Mucosa of rectum (tissue), 2 donors: ENCODE results near the gene ZNF311.
A peak's percentile ranks its signal among the peaks of the same experiment; 100 is the strongest.

Experiments used
- H3K27ac ChIP-seq, 2 donors: one replicate each; pipeline ENCODE4 v1.7.0; 2013; ENCODE audit warnings: inconsistent platforms in 2 of 2, low read depth in 2 of 2, low read length in 2 of 2
- H3K27me3 ChIP-seq, 2 donors: one replicate each; pipeline ENCODE4 v1.7.0; 2013; ENCODE audit warnings: low read length in 2 of 2; ENCODE audit not compliant: control insufficient read depth in 2 of 2, insufficient read depth in 2 of 2
- H3K36me3 ChIP-seq, 2 donors: one replicate each; pipeline ENCODE4 v1.7.0; 2013; ENCODE audit warnings: low read length in 2 of 2; ENCODE audit not compliant: control insufficient read depth in 2 of 2, insufficient read depth in 2 of 2
- H3K4me1 ChIP-seq, 2 donors: one replicate each; pipeline ENCODE4 v1.7.0; 2013; ENCODE audit warnings: low read length in 2 of 2, mild to moderate bottlenecking in 1 of 2; ENCODE audit not compliant: control insufficient read depth in 2 of 2, insufficient read depth in 2 of 2
- H3K4me3 ChIP-seq, 2 donors: one replicate each; pipeline ENCODE4 v1.7.0; 2013; ENCODE audit warnings: low read length in 2 of 2
- H3K9ac ChIP-seq, 2 donors: one replicate each; pipeline ENCODE4 v1.7.0; 2013; ENCODE audit warnings: low read length in 2 of 2, low read depth in 1 of 2, mild to moderate bottlenecking in 1 of 2
- H3K9me3 ChIP-seq, 2 donors: one replicate each; pipeline ENCODE4 v1.7.0; 2013; ENCODE audit warnings: low read length in 2 of 2; ENCODE audit not compliant: control insufficient read depth in 2 of 2
- donor health status: healthy.
- donor health status: Normal muscosa, but diverticular disease.

ZNF311 gene

DNA sequence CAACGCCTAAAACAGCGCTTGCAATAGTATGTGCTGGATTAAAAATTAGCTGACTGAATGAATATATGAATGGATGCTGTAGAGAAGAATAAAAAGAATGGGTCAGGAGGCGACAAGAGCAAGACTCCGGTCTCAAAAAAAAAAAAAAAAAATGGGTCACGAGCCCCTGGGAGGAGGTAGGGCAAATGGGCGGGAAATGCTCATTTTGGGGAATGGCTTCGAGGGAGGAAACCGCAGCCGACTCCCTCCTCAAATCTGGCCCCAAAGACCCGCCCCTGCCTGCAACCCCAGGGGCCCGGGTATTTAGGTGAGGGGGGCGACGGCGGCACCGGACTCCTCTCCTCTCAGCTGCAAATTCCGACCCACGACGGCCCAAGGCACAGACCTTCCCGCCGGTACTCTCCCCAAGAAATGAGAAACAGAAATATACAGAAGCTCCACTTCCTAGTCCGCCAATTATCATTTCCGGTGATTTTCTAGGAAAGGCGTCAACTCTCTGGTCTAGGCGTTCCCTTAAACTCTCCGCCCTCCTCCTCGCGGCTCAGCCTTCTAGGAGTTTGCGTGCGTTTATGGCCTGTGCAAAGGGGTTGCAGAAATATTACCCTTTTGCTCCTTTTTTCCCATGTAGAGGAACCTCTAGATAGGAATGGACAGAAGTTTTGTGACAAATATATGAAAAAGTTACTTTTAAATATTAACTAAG lies at the start of gene ZNF311:
ZNF311 (minus strand) TSS at position 133 of the 703 bp plus-strand sequence. CDS start 1,361 bp downstream, outside the sequence.
- H3K4me1 ChIP-seq, result peaks cover 0 to 2% of the 10 kb centered on the region in 2 donors
- H3K27ac ChIP-seq, result peak within 1 kb of the TSS in 1 of 2 donors; percentile 64
- H3K36me3 ChIP-seq, result no peaks in the 10 kb centered on the region
- no peaks in the 10 kb centered on the region for H3K27me3 ChIP-seq
- H3K9me3 ChIP-seq, result no peaks in the 10 kb centered on the region
- peak within 1 kb of the TSS; percentile 71 to 84 for H3K4me3 ChIP-seq
- peak within 1 kb of the TSS; percentile 42 to 64 for H3K9ac ChIP-seq

DNA sequence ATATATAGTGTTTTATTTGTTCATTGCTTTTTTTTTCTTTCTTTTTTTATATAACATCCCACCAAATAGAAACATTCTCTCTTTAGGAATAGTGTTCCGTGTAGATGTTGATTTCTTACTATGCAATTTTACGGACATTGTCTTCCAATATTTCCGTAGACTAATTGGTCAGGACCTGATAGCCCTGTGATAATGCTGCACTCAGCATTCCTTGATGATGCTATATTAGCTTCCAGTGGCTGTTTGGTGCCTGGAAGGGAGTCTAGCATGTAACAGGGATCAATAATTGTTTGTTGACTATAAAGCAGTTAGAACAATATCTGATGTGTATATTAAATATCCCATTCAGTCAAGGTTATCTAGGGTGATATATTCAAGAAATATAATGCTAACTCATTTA lies 46.6 kb upstream of the ZNF311 start:
- Histone ChIP-seq H3K4me3 (no peak overlapping the region), H3K27me3 (no peaks in the 10 kb centered on the region), H3K9me3 (peaks cover 0 to 4% of the 10 kb centered on the region in 2 donors), H3K36me3 (no peaks in the 10 kb centered on the region), H3K27ac (no peak overlapping the region), H3K9ac (no peak overlapping the region), H3K4me1 (no peaks in the 10 kb centered on the region)

DNA sequence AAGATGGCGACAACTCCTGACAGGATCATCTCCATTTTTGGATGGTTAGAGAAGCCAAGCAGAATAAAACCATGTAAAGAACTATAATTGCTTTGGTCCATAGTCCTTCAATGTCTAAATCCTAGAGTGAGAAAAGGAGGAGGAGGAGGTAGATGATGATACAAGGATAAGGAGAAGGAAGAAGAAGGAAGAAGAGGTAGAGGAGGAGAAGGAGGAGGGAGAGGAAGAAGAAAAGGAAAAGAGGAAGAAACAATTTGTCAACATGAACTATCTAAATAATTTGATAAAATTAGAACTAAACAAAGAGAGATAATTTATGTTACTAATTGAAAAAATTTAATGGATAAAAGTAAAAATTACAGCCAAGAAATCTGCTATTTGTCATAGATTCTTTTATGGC lies 40.0 kb upstream of the ZNF311 start, which contains the start of gene OR2W1:
OR2W1 (minus strand) TSS at position 101 of the 400 bp plus-strand sequence; CDS start at position 101, 0 bp downstream.
- Histone ChIP-seq H3K27ac (no peak within 1 kb of the TSS), H3K4me1 (no peaks in the 10 kb centered on the region), H3K9ac (no peak within 1 kb of the TSS), H3K36me3 (no peaks in the 10 kb centered on the region), H3K9me3 (no peaks in the 10 kb centered on the region), H3K4me3 (no peak within 1 kb of the TSS), H3K27me3 (no peaks in the 10 kb centered on the region)

DNA sequence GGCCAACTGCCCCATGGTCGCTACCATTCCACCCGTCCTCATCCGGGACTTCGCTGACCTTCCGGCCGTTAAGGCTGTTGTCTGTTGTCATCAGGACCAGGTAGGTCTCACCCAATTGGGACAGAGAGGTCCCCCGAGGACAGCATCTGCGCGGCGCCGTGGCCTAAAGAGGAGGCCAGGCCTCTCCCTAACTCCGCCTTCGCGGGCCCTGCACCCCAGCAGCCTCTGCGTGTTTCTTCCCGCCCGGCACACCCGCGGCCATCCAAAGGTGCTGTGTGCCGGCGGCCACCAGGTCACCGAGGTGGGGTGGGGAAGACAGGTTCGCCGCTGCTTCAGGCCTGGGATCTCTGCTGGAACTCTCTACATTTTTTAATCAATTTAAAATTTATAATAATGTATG lies 30.8 kb upstream of the ZNF311 start:
- H3K27me3 ChIP-seq, result no peaks in the 10 kb centered on the region
- H3K27ac ChIP-seq, result no peak overlapping the region
- no peak overlapping the region for H3K4me3 ChIP-seq
- H3K36me3 ChIP-seq, result no peaks in the 10 kb centered on the region
- H3K4me1 ChIP-seq, result no peaks in the 10 kb centered on the region
- no peak overlapping the region for H3K9ac ChIP-seq
- H3K9me3 ChIP-seq, result no peaks in the 10 kb centered on the region

DNA sequence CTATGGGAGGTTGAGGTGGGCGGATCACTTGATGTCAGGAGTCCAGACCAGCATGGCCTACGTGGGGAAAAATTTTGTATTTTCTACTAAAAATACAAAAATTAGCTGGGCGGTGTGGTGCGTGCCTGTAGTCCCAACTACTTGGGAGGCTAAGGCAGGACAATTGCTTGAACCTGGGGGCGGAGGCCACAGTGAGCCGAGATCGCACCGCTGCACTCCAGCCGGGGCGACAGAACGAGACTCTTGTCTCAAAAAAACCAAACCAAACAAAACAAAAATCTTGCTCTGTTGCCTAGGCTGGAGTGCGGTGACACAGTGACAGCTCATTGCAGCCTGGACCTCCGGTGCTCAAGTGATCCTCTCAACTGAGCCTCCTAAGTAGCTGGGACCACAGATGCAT lies 23.7 kb upstream of the ZNF311 start:
- no peaks in the 10 kb centered on the region for H3K36me3 ChIP-seq
- H3K27me3 ChIP-seq, result peaks cover 0 to 2% of the 10 kb centered on the region in 2 donors
- H3K27ac ChIP-seq, result no peak overlapping the region
- no peak overlapping the region for H3K9ac ChIP-seq
- H3K9me3 ChIP-seq, result no peaks in the 10 kb centered on the region
- no peak overlapping the region for H3K4me3 ChIP-seq
- H3K4me1 ChIP-seq, result no peaks in the 10 kb centered on the region

DNA sequence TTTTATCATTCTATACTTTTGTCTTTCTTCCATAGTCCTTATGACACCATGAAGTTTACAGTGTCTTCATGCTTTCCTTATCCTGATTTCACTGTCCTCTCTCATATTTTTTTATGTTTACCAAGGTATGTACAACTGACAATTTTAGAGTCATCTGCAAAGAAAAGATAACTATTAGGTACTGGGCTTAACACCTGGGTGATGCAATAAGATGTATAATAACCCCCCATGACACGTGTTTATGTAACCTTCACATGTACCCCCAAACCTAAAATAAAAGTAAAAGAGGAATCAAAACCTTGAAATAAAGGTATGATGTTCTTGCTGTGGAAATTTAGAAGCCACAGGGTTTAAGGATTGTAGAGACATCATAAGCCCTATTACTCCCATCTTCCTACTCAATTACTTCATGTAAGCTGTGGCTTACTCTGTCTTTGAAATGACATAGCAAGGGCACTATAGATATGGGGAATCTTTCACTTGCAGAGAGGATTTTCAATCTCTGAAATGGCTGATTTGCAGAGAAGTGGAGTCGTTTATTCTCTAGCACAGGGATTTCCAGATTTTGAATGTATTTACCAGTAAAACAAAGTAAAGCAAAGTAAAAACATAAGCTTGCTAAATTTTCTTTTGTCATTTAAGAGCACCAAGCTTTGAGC lies 20.9 kb upstream of the ZNF311 start:
- Histone ChIP-seq H3K27ac (no peak overlapping the region), H3K27me3 (peaks cover 0 to 2% of the 10 kb centered on the region in 2 donors), H3K4me1 (no peaks in the 10 kb centered on the region), H3K9me3 (no peaks in the 10 kb centered on the region), H3K4me3 (no peak overlapping the region), H3K9ac (no peak overlapping the region), H3K36me3 (no peaks in the 10 kb centered on the region)

DNA sequence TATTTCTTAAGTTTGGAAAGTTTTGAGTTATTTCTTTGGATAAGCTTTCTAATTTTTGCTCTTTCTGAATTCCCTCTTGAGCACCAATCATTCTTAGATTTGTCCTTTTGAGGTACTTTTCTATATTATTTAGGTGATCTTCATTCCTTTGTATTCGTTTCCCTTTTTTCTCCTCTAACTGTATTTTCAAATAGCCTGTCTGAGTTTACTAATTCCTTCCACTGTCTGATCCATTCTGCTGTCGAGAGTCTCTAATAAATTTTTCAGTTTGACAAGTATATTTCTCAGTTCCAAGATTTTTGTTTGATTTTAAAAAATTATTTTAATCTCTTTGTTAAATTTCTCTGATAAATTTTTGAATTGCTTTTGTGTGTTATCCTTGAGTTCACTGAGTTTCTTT lies 16.3 kb upstream of the ZNF311 start:
- Histone ChIP-seq H3K9me3 (no peaks in the 10 kb centered on the region), H3K27ac (no peak overlapping the region), H3K4me3 (no peak overlapping the region), H3K4me1 (peaks cover 3 to 7% of the 10 kb centered on the region in 2 donors), H3K36me3 (no peaks in the 10 kb centered on the region), H3K27me3 (peaks cover 0 to 2% of the 10 kb centered on the region in 2 donors), H3K9ac (no peak overlapping the region)

DNA sequence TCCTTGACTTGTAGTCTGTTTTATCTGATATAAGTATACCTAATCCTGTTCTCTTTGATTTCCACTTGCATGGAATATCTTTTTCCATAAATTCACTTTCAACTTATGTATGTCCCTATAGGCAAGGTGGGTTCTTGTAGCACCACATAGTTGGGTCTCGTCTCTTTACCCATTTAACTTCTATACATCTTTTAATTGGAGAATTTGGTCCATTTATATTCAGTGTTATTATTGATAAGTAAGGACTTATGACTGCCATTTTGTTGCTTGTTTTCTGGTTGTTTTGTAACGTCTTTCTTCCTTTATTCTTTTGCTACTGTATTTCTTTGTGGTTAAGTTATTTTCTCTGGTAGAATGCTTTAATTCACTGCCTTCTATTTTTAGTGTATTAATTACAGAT lies 14.5 kb upstream of the ZNF311 start:
- H3K9me3 ChIP-seq, result no peaks in the 10 kb centered on the region
- no peaks in the 10 kb centered on the region for H3K36me3 ChIP-seq
- H3K9ac ChIP-seq, result no peak overlapping the region
- H3K4me3 ChIP-seq, result no peak overlapping the region
- H3K27me3 ChIP-seq, result no peaks in the 10 kb centered on the region
- no peak overlapping the region for H3K27ac ChIP-seq
- H3K4me1 ChIP-seq, result peaks cover 8 to 12% of the 10 kb centered on the region in 2 donors

DNA sequence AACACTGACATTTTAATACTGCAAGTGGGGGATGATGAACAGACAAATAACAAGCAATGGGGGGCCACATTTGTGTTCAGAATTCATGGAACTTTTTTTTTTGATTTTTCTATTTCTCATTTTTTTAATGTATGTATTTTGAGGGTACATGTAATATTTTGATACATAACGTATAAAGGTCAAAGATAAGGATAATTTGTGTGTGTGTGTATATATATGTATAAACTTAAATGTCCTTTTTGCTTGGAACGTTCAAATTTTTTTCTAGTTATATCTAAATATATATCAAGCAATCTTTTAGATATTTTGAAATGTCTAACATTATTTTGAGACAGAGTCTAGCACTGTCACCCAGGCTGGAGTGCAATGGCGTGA lies 12.3 kb upstream of the ZNF311 start:
- Histone ChIP-seq H3K9ac (peak overlapping the region in 1 of 2 donors; percentile 63), H3K4me3 (peak overlapping the region in 1 of 2 donors; percentile 81), H3K36me3 (no peaks in the 10 kb centered on the region), H3K4me1 (peaks cover 8 to 12% of the 10 kb centered on the region in 2 donors), H3K27me3 (peaks cover 3 to 7% of the 10 kb centered on the region in 2 donors), H3K27ac (no peak overlapping the region), H3K9me3 (no peaks in the 10 kb centered on the region)
